Amniotic epithelial cell (primary cell): ENCODE data around the gene MAP2K2.

ENCODE experiments used
- DNase-seq: peaks from one replicate; pipeline ENCODE4 v3.0.0-alpha.2; 2010; ENCODE audit warnings: low read depth

The MAP2K2 gene

GRCh38 chr19:4043966-4044715, 79.8 kb downstream of the MAP2K2 start:
- no peak for DNase-seq

GRCh38 chr19:4043401-4043800, 80.5 kb downstream of the MAP2K2 start:
- no peak for DNase-seq

DNA sequence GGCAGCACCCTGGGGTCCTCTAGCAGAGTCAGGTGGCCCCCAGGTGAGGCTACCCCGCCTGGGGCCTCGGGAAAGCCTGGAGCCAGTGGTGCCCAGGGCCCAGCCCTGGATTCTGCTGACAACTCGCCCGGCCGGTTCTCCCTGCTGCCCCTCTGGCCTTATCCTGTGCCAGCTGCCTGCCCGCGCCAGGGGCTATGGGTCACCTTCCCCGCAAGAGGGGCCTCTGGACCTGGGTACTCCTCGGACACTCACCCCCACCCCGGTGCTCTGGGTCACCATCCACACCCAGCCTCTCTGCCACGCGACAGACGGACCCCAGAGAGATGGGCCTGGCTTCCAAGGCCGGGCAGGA, 81.2 kb downstream of the MAP2K2 start:
- DNase-seq: no peak

DNA sequence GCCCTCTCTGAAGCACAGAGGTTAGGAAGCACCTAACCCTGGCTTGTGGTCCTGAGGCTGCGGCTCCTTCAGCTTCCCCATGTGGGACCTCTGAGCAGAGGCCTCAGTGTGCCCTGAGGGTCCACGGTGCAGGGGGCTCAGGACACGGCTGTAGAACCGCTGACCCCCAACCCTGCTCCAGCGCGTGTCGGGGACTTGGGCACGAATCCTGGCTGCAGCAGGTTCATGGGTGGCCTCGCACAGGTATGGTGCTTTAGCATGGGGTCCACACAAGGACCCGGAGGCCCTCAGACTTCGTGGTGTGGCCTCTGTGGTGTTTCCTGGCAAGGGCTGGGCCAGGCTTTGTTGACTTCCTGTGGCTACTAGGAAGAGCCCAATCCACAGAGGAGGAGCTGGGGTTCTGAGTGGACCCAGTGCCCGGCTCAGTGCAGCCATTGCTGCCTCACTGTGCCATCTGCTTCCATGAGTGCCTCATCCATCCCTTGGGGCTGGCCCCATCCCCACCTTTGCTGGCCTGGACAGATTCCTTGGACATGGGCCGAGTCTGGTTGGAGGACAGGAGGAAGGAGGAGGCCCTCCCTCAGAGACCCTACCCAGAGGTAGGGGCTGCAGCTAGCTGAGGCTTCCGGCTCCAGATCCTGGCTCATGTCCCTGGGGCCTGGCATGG, 81.7 kb downstream of the MAP2K2 start:
- no peak for DNase-seq
